HFFc6 (cell line): ENCODE results near the gene SVOPL. TPM values are rescaled to one million over a fixed set of nuclear protein-coding genes. Genes with fewer than 3 reads are reported as not detected.
A peak's percentile ranks its signal among the peaks of the same experiment; 100 is the strongest.

Source experiments
- DNase-seq: peaks from one replicate; pipeline ENCODE4 v3.0.0-alpha.2; 2018
- H3K27ac Mint-ChIP-seq: 2 replicates; pipeline ENCODE4 v1.8.0; 2020; ENCODE audit warnings: mild to moderate bottlenecking, mixed read lengths
- H3K27me3 Mint-ChIP-seq: 2 replicates; pipeline ENCODE4 v1.8.0; 2021; ENCODE audit warnings: mild to moderate bottlenecking, moderate library complexity, mixed read lengths; ENCODE audit not compliant: insufficient read depth
- H3K36me3 Mint-ChIP-seq: 2 replicates; pipeline ENCODE4 v1.8.0; 2021; ENCODE audit warnings: low read depth, mixed read lengths
- H3K4me1 Mint-ChIP-seq: 2 replicates; pipeline ENCODE4 v1.8.0; 2020; ENCODE audit warnings: low read depth, mixed read lengths
- H3K4me3 Mint-ChIP-seq: 2 replicates; pipeline ENCODE4 v1.8.0; 2020; ENCODE audit warnings: mild to moderate bottlenecking, moderate library complexity, mixed read lengths
- H3K9me3 Mint-ChIP-seq: 2 replicates; pipeline ENCODE4 v1.8.0; 2020; ENCODE audit warnings: mild to moderate bottlenecking, mixed read lengths
- CTCF ChIP-seq: fragments of 200-600 bp; sonication (generic); IDR thresholded peaks from 2 replicates; pipeline ENCODE4 v1.5.0; 2021; ENCODE audit warnings: antibody characterized with exemption, mild to moderate bottlenecking
- total RNA-seq, 6 experiments: library from RNA; stranded (reverse); fragmentation: NEBNext Ultra II Directional; extraction: Animal tissue kit (Norgen Biotek cat#: 25700); gene quantifications; 2 replicates in 1 of 6; 3 replicates in 5 of 6; pipeline ENCODE4 v1.2.3, GENCODE V29; 2021

SVOPL gene
- total RNA-seq, 6 experiments from 2014 or later, result not detected

GRCh38 chr7:138608275-138608674, 92.9 kb downstream of the SVOPL start:
- Mint-ChIP-seq H3K4me1 (peaks cover 25% of the 10 kb centered on the region), H3K4me3 (peak overlapping the region; percentile 75), H3K27ac (no peak overlapping the region), H3K9me3 (no peaks in the 10 kb centered on the region), H3K27me3 (no peaks in the 10 kb centered on the region; the same call in 1 of the 2 replicates), H3K36me3 (no peaks in the 10 kb centered on the region)
- peak; percentile 3 for DNase-seq
- no peak for TF ChIP-seq CTCF

- TF ChIP-seq CTCF, result no peak
- no peak for DNase-seq
- H3K27ac Mint-ChIP-seq, result no peak overlapping the region
- no peak overlapping the region for H3K4me3 Mint-ChIP-seq
- H3K36me3 Mint-ChIP-seq, result no peaks in the 10 kb centered on the region
- peaks cover 25% of the 10 kb centered on the region for H3K4me1 Mint-ChIP-seq
- peaks cover 4% of the 10 kb centered on the region for H3K27me3 Mint-ChIP-seq
- no peaks in the 10 kb centered on the region for H3K9me3 Mint-ChIP-seq
These were observed 93.7 kb downstream of the SVOPL start for GRCh38 chr7:138607216-138608126.

- Mint-ChIP-seq H3K4me1 (peaks cover 25% of the 10 kb centered on the region), H3K27ac (no peak overlapping the region), H3K36me3 (no peaks in the 10 kb centered on the region), H3K4me3 (no peak overlapping the region), H3K27me3 (peaks cover 7% of the 10 kb centered on the region), H3K9me3 (no peaks in the 10 kb centered on the region)
- TF ChIP-seq CTCF, result no peak
- DNase-seq, result no peak
These were observed 94.9 kb downstream of the SVOPL start for GRCh38 chr7:138606236-138606635.

- no peak for DNase-seq
- Mint-ChIP-seq H3K27ac (no peak overlapping the region), H3K27me3 (peaks cover 7% of the 10 kb centered on the region), H3K4me1 (peaks cover 19% of the 10 kb centered on the region), H3K9me3 (no peaks in the 10 kb centered on the region), H3K4me3 (no peak overlapping the region), H3K36me3 (no peaks in the 10 kb centered on the region)
- no peak for TF ChIP-seq CTCF
These were observed 97.4 kb downstream of the SVOPL start for GRCh38 chr7:138603549-138604318.

GRCh38 chr7:138602451-138602850, 98.7 kb downstream of the SVOPL start:
- Mint-ChIP-seq H3K9me3 (no peaks in the 10 kb centered on the region), H3K27ac (no peak overlapping the region)

More at GRCh38 chr7:138602451-138602850, 98.7 kb downstream of the SVOPL start:
- no peak for TF ChIP-seq CTCF
- Mint-ChIP-seq H3K4me3 (no peak overlapping the region), H3K4me1 (peaks cover 6% of the 10 kb centered on the region; the same call in 1 of the 2 replicates), H3K27me3 (peaks cover 7% of the 10 kb centered on the region), H3K36me3 (no peaks in the 10 kb centered on the region)
- no peak for DNase-seq
